Measurements from ENCODE around the gene ITGB4. TPM values are rescaled to one million over a fixed set of nuclear protein-coding genes. Genes with fewer than 3 reads are reported as not detected.

The ITGB4 gene
- total and polyA plus RNA-seq, 9 of the 15 experiments (the other 6 are each of a cell fraction or from before 2014, with no cell fraction given): 0.05 to 2.8 (median 0.76) TPM; not detected in 3

GRCh38 chr17:75764711-75765421 lies 43.6 kb downstream of the ITGB4 start, which contains the start of gene GALK1 (continued):
- TF ChIP-seq ZHX1 (conservative IDR thresholded peaks at IDR 0.05; ENCODE audit: low read length) (no peak), HLTF (IDR thresholded peaks at IDR 0.05) (peak; percentile 49; the same call in 1 of the 2 replicates), ETV5 (CRISPR knock-in tag; IDR thresholded peaks at IDR 0.05; ENCODE audit: low read depth) (no peak), NEUROD1 (IDR thresholded peaks at IDR 0.05; ENCODE audit: borderline replicate concordance, low read depth, low read length, partially characterized antibody) (no peak), FOXJ2 (tag; IDR thresholded peaks at IDR 0.05) (no peak), ZNF280A (IDR thresholded peaks at IDR 0.05; ENCODE audit: low read depth, partially characterized antibody) (no peak), IRF2 (CRISPR knock-in tag; IDR thresholded peaks at IDR 0.05) (no peak), TAF1 (IDR thresholded peaks at IDR 0.05; ENCODE audit: control insufficient read depth, extremely low read depth, insufficient read depth, low read length, severe bottlenecking) (peak; percentile 29), ZNF133 (CRISPR knock-in tag; IDR thresholded peaks at IDR 0.05) (no peak), PTRF (tag; IDR thresholded peaks at IDR 0.05) (no peak), ARID2 (IDR thresholded peaks at IDR 0.05) (no peak), FOXA3 (CRISPR knock-in tag; conservative IDR thresholded peaks at IDR 0.05 in 1 of 2, IDR thresholded peaks at IDR 0.05 in 1 of 2) (no peak), ZFP1 (CRISPR knock-in tag; IDR thresholded peaks at IDR 0.05) (no peak), NELFE (IDR thresholded peaks at IDR 0.05; ENCODE audit: insufficient read depth, insufficient read length) (no peak)
- TF ChIP-seq, protein P1, sequence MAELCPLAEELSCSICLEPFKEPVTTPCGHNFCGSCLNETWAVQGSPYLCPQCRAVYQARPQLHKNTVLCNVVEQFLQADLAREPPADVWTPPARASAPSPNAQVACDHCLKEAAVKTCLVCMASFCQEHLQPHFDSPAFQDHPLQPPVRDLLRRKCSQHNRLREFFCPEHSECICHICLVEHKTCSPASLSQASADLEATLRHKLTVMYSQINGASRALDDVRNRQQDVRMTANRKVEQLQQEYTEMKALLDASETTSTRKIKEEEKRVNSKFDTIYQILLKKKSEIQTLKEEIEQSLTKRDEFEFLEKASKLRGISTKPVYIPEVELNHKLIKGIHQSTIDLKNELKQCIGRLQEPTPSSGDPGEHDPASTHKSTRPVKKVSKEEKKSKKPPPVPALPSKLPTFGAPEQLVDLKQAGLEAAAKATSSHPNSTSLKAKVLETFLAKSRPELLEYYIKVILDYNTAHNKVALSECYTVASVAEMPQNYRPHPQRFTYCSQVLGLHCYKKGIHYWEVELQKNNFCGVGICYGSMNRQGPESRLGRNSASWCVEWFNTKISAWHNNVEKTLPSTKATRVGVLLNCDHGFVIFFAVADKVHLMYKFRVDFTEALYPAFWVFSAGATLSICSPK (IDR thresholded peaks at IDR 0.05; ENCODE audit: borderline replicate concordance): no peak
- TF ChIP-seq, protein P2, sequence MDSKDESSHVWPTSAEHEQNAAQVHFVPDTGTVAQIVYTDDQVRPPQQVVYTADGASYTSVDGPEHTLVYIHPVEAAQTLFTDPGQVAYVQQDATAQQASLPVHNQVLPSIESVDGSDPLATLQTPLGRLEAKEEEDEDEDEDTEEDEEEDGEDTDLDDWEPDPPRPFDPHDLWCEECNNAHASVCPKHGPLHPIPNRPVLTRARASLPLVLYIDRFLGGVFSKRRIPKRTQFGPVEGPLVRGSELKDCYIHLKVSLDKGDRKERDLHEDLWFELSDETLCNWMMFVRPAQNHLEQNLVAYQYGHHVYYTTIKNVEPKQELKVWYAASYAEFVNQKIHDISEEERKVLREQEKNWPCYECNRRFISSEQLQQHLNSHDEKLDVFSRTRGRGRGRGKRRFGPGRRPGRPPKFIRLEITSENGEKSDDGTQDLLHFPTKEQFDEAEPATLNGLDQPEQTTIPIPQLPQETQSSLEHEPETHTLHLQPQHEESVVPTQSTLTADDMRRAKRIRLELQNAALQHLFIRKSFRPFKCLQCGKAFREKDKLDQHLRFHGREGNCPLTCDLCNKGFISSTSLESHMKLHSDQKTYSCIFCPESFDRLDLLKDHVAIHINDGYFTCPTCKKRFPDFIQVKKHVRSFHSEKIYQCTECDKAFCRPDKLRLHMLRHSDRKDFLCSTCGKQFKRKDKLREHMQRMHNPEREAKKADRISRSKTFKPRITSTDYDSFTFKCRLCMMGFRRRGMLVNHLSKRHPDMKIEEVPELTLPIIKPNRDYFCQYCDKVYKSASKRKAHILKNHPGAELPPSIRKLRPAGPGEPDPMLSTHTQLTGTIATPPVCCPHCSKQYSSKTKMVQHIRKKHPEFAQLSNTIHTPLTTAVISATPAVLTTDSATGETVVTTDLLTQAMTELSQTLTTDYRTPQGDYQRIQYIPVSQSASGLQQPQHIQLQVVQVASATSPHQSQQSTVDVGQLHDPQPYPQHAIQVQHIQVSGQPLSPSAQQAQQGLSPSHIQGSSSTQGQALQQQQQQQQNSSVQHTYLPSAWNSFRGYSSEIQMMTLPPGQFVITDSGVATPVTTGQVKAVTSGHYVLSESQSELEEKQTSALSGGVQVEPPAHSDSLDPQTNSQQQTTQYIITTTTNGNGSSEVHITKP (IDR thresholded peaks at IDR 0.05; ENCODE audit: partially characterized antibody): no peak

Data from K562 (cell line).